Ovary (tissue), 9 donors: ENCODE results near the gene SPINK2. TPM values are rescaled to one million over a fixed set of nuclear protein-coding genes. Genes with fewer than 3 reads are reported as not detected.

ENCODE experiments used
- DNase-seq, 5 donors: peaks; one replicate each; pipeline ENCODE4 v3.0.0-alpha.2; 2019 to 2020
- H3K27ac ChIP-seq, 2 donors: fragments of 200-600 bp; one replicate each; pipeline versions ENCODE4 v1.5.1 to v1.8.0; 2019 to 2022
- H3K27me3 ChIP-seq: fragments of 200-600 bp; one replicate; pipeline ENCODE4 v1.8.0; 2022
- H3K36me3 ChIP-seq: fragments of 200-600 bp; sonication (generic); one replicate; pipeline ENCODE4 v1.5.1; 2019
- H3K4me1 ChIP-seq: one replicate; pipeline ENCODE4 v1.8.1; 2013; ENCODE audit warnings: mild to moderate bottlenecking, moderate library complexity; ENCODE audit not compliant: insufficient read depth
- H3K4me3 ChIP-seq: fragments of 200-600 bp; sonication (generic); one replicate; pipeline ENCODE4 v1.5.1; 2017
- H3K9me3 ChIP-seq, 2 donors: fragments of 200-600 bp in 1 of 2; sonication (generic) in 1 of 2; one replicate each; pipeline versions ENCODE4 v1.5.1 to v1.8.1; 2013 to 2019; ENCODE audit warnings: mild to moderate bottlenecking in 1 of 2, moderate library complexity in 1 of 2
- EP300 ChIP-seq: sonication (generic); formaldehyde crosslinking; IDR thresholded peaks from one replicate; pipeline ENCODE4 v1.6.1; 2017; ENCODE audit warnings: antibody characterized with exemption
- POLR2A ChIP-seq: fragments of 450-650 bp; IDR thresholded peaks from one replicate; pipeline ENCODE4 v1.6.1; 2017; ENCODE audit warnings: antibody characterized with exemption, mild to moderate bottlenecking, moderate library complexity
- WGBS, 3 donors: extraction: QIAGEN DNeasy Blood & Tissue Kit in 1 of 3; methylation state at CpG; one replicate each; pipeline versions ENCODE4 v1.1.5 to v1.1.7; 2013 to 2017; 5-methylcytosine and 5-hydroxymethylcytosine counted together
- intact Hi-C, 4 donors: fragments of 100-400 bp; cut with DNase I; formaldehyde crosslinking; loops; one replicate each; pipeline versions ENCODE4 v1.11.0 to v1.15.1; 2022 to 2023
- polyA plus RNA-seq, 2 donors: library from polyadenylated mRNA; stranded (reverse); fragments of 200-250 nt in 1 of 2; fragments of 350-450 nt in 1 of 2; fragmentation: Illumina TruSeq in 1 of 2; extraction: RNeasy Lipid Tissue Mini Kit (QIAGEN cat#74804) in 1 of 2; gene quantifications; one replicate each; pipeline ENCODE4 v1.2.3, GENCODE V29; 2013 to 2014
- total RNA-seq, 7 donors: library from RNA; depleted of rRNA in 2 of 7; stranded (reverse); fragments of >200 nt in 2 of 7; fragmentation: NEBNext Ultra II Directional in 3 of 7; extraction: Animal tissue kit (Norgen Biotek cat#: 25700) in 3 of 7; gene quantifications; one replicate each; pipeline versions ENCODE4 v1.1.0 to v1.2.4, GENCODE V29; 2016 to 2023
- TF ChIP-seq, protein P1 (sequence below), 3 donors: fragments of 450-650 bp in 2 of 3; fragments of 200-600 bp in 1 of 3; IDR thresholded peaks; one replicate each; pipeline versions ENCODE4 v1.5.1 to v1.8.0; 2016 to 2022; ENCODE audit warnings: antibody characterized with exemption in 3 of 3, mild to moderate bottlenecking in 1 of 3
- donor health status: DM: no; HTN: no; CAD: no; lungs with moderate emphysema.
- donor health status: DM: no; HTN: no; CAD: no.
- donor health status: Bipolar disorder and iron deficiency.
- donor health status: DM: yes; HTN: yes; CAD: no.
- donor health status: DM: no; HTN: no; CAD: no.
- donor health status: DM: yes; HTN: yes; CAD: no.

SPINK2 gene
- total and polyA plus RNA-seq, 9 donors = 0.42 to 0.62 (median 0.60) TPM; not detected in 6

DNA sequence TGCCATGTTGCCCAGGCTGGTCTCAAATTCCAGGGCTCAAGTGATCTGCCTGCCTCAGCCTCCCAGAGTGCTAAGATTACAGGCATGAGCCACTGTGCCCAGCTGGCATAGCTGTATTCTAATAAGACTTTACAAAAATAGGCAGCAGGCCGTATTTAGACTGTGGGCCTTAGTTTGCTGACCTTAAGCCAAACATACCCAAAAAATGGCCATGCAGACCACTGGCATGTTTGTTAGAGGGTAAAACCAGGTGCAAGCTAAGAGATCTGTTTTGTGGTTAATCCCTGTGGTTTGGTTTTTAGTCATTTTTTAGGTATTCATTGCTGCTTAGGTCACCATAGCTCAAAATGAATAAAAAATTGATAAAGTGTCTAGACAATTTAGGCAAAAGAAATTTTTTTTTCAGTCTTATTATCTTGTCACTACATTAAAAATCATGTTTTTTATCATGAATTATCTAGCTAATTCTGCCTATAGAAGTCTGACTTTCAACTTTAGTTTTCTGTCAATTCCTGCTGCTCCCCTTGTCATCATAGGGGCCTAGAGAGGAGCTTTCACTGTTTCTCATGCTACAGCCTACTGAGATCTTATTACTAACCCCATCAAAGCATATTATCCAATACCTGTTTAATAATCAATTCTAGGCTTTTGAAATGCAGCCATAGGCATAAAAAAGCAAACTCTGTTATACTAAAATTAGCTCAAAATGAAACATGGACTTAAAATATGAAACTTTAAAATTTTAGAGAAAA is 7.5 kb upstream of the SPINK2 start:
- H3K36me3 ChIP-seq = no peaks in the 10 kb centered on the region
- no peaks in the 10 kb centered on the region for H3K4me1 ChIP-seq
- H3K9me3 ChIP-seq = no peaks in the 10 kb centered on the region
- TF ChIP-seq POLR2A (no peak), EP300 (no peak)
- TF ChIP-seq, protein P1, sequence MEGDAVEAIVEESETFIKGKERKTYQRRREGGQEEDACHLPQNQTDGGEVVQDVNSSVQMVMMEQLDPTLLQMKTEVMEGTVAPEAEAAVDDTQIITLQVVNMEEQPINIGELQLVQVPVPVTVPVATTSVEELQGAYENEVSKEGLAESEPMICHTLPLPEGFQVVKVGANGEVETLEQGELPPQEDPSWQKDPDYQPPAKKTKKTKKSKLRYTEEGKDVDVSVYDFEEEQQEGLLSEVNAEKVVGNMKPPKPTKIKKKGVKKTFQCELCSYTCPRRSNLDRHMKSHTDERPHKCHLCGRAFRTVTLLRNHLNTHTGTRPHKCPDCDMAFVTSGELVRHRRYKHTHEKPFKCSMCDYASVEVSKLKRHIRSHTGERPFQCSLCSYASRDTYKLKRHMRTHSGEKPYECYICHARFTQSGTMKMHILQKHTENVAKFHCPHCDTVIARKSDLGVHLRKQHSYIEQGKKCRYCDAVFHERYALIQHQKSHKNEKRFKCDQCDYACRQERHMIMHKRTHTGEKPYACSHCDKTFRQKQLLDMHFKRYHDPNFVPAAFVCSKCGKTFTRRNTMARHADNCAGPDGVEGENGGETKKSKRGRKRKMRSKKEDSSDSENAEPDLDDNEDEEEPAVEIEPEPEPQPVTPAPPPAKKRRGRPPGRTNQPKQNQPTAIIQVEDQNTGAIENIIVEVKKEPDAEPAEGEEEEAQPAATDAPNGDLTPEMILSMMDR (IDR thresholded peaks at IDR 0.05) = no peak
- no peak overlapping the region for H3K27ac ChIP-seq
- DNase-seq = no peak
- WGBS, 3 donors = 87 to 91% (median 90%) methylated on average over 1 of the region's 1 CpG
- H3K27me3 ChIP-seq = no peaks in the 10 kb centered on the region
- intact Hi-C loops = no loop called here
- H3K4me3 ChIP-seq = no peak overlapping the region

GRCh38 chr4:56823933-56824600 is 2.6 kb upstream of the SPINK2 start:
- Histone ChIP-seq H3K36me3 (no peaks in the 10 kb centered on the region), H3K27me3 (no peaks in the 10 kb centered on the region), H3K4me1 (no peaks in the 10 kb centered on the region), H3K4me3 (no peak overlapping the region), H3K9me3 (no peaks in the 10 kb centered on the region), H3K27ac (no peak overlapping the region)
- WGBS, 3 donors = 56 to 88% (median 68%) methylated on average over 2 of the region's 2 CpGs
- DNase-seq = no peak
- TF ChIP-seq, protein P1 (IDR thresholded peaks at IDR 0.05) = no peak
- TF ChIP-seq EP300 = no peak
- no peak for TF ChIP-seq POLR2A
- intact Hi-C loops = no loop called here

DNA sequence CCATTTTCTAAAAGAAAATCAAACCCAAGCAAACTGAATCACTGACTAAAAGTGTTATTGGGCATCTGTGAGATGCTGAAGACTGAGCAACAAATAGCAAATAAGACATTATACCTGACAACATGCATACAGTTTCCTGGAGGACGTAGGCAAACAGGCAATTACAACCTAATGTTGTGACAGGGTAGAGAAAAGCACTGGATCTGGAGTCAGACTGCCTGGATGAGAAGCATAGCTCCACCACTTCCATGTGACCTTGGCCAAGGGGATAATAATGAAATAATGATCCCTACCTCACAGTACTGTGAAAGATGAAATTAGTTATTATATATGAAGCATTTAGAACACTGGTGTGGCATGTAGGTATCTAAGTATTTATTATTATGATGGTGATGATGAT is 2.7 kb downstream of the SPINK2 start:
- no peaks in the 10 kb centered on the region for H3K4me1 ChIP-seq
- H3K36me3 ChIP-seq = no peaks in the 10 kb centered on the region
- no peak for TF ChIP-seq POLR2A
- no peak for TF ChIP-seq EP300
- TF ChIP-seq, protein P1 (IDR thresholded peaks at IDR 0.05) = no peak
- DNase-seq = no peak
- no peaks in the 10 kb centered on the region for H3K27me3 ChIP-seq
- no peak overlapping the region for H3K4me3 ChIP-seq
- no peaks in the 10 kb centered on the region for H3K9me3 ChIP-seq
- intact Hi-C loops = no loop called here
- WGBS, 3 donors = 66 to 77% (median 72%) methylated on average over 1 of the region's 1 CpG
- no peak overlapping the region for H3K27ac ChIP-seq

DNA sequence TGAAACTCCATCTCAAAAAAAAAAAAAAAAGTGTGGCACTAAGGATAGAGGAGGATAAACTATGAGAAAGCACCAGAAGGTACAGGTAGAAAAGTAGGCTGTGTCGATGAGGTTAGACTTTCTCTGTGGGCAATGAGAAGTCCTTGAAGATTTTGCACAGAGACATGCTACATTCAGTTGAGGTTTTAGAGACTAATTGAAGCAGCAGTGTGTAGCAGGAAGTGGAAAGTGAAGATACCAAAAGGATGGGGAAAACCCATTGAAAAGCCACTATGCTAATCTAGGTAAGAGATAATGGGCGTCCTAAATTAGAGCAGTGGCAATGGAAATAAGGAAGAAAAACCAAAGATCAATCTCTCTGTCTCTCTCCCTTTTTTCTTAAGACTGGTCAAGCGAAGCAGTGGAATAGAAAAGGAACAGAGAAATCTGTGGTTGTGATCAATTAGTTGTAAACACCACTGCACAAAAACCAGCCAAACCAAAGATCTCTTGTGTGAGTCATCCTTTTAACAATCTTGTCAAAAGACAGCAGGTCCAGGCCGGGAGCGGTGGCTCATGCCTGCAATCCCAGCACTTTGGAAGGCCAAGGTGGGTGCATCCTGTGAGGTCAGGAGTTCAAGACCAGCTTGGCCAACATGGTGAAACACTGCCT is 3.5 kb downstream of the SPINK2 start:
- DNase-seq = no peak
- no peak for TF ChIP-seq EP300
- TF ChIP-seq, protein P1 (IDR thresholded peaks at IDR 0.05) = no peak
- no peak for TF ChIP-seq POLR2A
- Histone ChIP-seq H3K4me1 (no peaks in the 10 kb centered on the region), H3K9me3 (no peaks in the 10 kb centered on the region), H3K4me3 (no peak overlapping the region), H3K27me3 (no peaks in the 10 kb centered on the region), H3K27ac (no peak overlapping the region), H3K36me3 (no peaks in the 10 kb centered on the region)
- intact Hi-C loops = no loop called here
- 72 to 83% (median 74%) methylated on average over 5 of the region's 5 CpGs for WGBS, 3 donors
